HG02571 (cell line): ENCODE results near the gene CDH22.

Source experiments
- ATAC-seq: cut with Tn5 transposase; IDR thresholded peaks from one replicate; pipeline ENCODE4 v1.9.1; 2021; ENCODE audit warnings: mild to moderate bottlenecking, moderate library complexity; ENCODE audit not compliant: unreplicated experiment

Gene CDH22

DNA sequence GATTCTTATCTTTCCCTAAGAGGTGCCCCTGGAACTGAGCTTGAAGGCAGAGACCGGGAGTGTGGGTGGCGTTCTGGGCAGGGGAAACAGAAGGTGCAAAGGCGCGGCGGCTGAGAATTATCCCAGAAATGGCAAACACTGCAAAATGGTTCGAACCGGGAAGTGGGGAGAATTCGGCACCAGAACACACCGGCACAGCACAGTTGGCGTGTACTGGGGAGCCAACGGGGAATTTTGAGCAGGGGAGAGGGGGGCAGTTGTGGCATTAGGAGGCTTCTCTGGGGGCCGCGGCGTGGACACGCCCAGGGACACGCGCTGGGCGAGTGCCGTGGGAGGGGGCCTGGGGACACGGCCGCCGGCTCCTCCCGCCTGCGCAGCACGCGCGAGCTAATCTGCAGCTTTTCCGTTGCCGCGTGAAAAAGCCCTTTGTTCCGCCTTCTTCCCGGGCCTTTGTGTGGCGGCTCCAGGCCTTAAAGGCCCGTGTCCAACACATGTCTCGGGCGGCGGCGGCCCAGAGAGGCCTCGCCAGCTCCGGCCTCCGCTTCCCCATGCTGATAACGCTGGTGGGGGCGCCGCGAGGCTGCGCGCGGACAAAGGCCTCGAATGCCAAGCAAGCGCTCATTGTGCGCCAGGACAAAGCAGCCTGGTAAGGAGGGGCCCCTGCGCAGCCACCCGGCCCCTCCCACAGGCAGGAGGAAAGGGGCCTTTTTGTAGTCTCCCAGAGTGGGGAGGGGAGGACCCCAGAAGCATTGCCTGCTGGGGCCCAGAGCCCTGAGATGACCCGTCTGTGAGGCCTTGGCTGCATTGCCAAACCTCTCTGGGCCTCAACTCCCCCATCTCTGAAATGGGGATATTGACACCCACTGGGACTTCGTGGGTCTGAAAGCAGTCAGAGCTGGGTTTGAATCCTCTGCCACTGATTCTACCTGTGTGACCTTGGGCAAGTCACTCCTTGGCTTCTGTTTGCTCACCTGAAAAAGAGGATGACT lies 107.4 kb downstream of the CDH22 start:
- no peak for ATAC-seq

DNA sequence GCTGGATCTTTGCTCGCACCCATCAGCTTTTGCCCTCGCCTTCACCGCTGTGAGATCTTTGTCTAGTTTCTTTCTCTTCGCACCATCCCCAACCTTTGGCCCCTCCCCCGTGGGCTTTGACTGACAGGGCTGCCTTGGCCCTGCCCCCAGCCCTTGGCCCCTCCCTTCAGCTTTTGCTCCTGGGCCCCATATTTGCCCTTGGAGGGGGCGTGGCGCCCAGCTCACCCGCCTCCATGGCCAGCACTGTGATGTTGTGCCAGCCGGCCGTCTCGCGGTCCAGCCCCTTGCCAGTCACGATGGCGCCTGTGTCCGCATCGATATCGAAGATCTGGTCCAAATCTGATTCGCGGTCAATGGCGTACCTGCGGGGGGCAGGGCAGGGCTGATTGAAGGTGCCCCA lies 109.1 kb downstream of the CDH22 start:
- ATAC-seq = no peak

DNA sequence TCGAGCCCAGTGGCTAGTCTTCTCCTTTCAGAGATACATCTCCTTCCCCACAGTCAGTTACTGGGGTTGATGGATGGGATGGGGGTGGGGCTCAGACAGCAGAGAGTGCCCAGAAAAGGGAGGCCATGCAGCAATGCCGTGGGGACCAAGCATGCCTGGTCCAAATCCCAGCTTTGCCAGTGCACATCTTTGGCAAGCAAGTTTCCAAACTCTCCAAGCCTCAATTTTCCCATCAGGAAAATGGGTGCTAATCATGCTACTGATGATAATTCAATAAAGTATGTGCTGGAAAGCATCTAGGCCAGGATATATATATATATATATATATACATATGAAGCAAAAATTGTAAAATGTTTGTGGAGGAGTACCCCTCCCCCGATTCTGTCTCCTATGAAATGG lies 111.3 kb downstream of the CDH22 start:
- ATAC-seq = no peak

DNA sequence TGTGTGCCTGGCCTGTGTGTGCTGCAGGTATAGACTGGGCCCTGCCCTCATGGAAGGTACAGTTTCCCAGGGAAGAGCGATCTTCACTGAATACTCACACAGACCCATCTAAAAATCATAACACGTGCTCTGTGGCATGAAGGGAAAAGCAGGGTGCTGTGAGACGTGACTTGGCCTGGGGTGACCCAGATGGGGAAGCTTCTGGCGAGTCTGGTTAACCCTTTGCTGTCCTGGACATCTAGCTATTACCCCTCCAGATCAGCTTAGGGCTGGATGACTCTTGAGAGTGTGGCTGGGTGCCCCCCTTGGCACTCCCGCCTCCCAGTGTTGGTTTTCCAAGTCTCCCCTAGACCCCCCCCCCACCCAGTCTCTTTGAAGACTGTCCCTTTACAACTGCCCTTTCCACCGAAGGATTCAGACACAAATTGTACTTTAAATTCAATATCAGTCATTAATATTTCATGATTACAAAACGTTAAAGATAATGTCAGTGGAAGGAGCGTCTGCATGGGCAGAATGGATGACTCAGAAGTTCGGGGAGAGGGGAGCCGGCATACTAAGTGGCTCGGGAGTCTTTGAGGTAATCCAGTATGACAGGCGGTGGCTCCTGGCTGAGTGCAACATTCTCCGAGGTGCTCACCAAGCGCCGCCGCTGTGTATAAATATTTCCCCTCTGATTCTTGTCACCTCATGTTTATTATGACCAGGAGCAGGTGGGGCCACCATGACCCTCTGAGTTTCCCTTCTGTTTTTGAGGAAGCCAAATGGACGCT lies 112.8 kb downstream of the CDH22 start:
- no peak for ATAC-seq

DNA sequence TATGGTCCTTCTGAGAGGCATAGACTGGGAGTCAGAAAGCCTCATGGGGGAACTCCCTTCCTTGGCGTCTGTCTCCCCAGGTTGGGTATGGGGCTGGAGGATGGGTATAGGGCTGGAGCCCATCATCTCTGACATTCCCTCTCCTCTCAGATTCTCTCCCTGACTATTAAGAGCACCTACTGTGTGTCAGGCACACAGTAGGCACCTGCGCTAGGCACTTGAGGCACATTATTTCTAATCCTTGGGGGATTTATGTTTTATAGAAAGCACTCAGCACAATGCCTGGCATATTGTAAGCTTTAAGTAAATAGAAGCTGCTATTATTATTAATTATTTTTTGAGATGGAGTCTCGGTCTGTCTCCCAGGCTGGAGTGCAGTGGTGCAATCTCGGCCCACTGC lies 113.9 kb downstream of the CDH22 start:
- no peak for ATAC-seq

DNA sequence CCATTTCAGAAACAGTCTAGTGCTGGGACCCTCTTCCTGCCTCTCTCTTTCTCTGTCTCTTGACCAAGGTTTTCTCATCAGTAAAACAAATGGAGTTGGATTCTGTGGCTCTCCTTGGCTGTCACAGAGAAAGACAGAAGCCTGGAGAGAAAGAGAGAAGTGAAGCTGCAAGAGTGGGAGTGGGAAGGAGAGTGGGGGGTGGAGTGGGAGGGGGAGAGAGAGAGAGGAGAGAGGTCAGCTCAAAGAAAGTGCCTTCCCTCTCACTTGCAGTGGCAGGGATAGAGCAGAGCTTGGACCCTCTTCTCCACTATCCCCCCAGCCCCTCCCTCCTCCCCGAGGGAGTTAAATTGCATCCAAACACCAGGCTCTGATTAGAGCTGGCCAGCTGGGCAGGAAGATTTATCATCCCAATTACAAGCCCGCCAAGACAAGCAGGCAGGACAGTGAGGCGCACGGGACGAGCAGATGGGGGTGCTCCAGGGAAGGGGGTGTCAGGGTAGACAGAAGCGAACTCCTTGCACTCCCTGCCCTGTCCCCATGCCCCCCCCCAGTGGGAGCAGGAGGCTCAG lies 115.8 kb downstream of the CDH22 start:
- no peak for ATAC-seq

DNA sequence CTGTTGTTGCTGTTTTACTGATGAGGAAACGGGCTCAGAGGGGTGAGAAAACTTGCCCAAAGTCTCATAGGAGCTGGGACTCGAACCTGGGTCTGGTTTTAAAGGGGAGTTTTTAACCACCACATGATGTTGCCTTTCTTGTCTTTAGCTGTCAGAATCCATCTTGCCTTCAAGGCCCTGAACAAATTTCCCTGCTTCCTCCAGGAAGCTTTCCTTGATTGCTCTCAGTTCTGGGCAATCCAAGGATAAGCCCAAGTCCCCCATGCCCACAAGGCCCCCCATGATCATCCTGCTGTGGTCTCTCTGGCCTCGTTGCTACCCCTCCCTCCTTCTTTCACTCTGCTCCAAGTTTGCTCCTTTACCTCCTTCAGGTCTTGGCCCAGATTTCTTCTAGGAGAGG lies 116.7 kb downstream of the CDH22 start:
- no peak for ATAC-seq

DNA sequence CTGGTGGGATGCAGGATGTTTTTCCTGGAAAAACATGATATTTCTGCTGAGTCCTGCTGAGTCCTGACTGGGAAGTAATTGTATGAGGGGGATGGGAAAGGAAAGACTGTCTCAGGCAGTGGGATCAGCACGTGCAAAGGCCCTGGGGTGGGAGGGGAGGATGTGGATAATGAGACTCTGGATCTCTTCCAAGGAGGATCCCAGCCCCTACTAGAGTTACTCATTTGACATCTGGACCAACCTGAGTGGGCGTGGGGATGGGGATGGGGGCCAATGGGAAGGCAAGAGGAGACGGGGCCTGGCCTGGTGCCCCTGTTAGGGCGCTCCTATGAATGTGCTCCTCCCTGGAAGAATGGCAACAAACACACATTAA lies 117.1 kb downstream of the CDH22 start:
- ATAC-seq = no peak

DNA sequence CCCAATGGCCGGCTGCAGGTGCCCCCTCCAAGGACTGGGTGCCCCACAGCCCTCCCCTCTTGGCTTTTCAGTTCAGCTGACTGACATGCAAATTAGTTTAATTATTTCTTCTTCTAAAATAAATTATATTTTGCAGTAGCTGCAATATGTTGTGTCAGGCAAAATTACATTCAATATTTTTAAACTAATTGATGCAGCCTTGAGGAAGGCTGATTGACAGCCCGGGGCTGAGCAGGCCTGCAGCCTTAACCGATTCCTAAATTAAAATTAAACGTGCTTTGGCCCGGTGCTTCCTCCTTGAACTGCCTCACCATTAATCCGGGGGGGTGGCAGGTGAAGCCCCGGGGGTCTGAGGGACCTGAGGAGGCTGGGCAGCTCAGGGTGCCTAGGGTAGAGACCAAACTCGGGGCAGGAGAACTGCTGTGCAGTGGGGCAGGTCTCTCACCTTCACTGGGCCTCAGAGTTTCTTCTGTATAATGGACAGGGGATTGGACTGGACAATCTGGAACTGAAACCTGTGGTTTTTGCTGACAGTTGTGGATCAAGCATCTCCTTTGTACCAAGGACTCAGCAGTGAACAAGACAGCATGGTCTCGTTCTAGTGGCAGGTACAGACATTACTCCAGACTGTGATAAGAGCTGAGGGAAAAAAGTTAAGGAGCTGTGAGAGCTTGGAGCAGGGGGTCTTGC lies 117.7 kb downstream of the CDH22 start:
- ATAC-seq = no peak

DNA sequence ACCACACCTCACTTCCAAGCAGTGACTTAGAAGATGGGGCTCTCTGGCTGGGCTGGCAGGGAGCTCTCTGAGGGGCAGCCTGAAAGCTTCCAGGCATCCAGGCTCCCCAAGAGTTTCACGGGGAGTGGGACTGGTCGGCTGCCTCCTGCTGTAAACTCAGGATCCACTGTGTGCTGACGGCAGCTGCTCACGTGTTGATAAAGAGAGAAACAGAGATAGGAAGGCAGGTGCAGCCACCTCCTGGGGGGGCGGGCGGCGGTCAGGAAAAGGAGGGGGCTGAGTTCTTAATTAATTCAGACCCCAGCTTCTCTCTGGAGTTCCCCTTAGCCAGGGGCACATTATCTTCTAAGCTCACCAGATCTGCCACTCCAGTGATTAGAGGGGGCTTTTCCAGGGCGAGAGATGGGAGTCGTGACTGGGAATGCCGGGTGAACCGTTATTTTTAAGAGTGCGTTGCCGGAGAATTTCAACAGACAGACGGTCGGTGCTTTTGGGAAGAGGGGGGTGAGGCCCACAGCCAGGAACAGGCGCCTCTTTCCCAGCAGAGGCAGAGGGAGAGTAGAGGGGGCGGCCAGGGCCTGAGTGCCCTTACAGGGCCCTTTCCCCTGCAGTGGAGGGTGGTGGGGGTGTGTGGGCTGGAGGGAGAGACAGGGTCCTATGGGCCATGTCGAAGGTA lies 119.3 kb downstream of the CDH22 start:
- no peak for ATAC-seq

DNA sequence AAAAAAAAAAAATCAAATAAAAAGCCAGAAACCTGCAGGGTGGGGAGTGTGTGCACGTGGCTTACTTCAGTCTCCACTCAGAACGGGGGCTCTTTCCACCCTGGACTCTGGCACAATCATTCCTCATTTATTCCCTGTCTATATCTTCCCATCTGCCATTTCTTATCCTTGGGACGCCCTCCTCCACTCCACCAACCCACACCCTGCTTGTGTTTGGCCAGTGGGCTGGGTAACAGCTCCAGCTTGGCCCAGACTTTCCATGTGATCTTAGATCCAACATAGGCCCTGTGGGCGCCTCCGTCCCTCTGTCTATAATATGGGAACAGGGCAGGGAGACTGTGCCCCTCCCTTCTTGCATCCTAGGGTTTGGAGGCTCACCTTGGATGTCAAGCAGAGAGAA lies 122.1 kb downstream of the CDH22 start:
- no peak for ATAC-seq

DNA sequence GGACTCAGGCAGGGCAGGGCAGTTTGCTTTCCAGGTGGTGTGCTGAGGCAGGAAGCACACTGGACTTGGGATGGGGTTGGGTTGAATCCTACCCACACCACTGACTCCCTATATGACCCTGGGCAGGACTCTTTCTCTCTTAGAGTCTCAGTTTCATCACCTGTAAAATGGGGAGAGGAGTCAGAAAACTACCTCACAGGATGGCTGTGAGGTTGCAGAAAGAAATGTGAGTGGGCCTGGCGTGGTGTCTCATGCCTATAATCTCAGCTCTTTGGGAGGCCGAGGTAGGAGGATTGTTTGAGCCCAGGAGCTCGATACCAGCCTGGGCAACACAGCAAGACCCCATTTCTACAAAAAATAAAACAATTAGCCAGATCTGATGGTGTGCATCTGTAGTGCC lies 122.9 kb downstream of the CDH22 start:
- ATAC-seq = no peak

DNA sequence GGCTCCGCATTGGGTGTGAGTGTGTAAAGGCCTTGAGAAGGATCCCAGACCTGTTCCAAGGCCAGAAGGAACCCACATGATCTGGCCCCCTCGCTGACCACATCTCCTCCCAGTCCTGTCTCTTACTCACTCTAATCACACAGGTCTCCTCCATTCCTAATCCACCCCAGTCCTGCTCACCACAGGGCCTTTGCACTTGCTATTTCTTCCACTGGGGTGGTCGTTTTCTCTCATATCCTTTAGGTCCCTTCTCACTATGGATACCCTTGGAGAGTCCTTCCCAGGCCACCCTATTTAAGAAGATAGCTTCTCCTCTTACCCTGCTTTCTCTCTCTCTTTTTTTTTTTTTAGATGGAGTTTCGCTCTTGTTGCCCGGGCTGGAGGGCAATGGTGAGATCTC lies 124.5 kb downstream of the CDH22 start:
- ATAC-seq = no peak

DNA sequence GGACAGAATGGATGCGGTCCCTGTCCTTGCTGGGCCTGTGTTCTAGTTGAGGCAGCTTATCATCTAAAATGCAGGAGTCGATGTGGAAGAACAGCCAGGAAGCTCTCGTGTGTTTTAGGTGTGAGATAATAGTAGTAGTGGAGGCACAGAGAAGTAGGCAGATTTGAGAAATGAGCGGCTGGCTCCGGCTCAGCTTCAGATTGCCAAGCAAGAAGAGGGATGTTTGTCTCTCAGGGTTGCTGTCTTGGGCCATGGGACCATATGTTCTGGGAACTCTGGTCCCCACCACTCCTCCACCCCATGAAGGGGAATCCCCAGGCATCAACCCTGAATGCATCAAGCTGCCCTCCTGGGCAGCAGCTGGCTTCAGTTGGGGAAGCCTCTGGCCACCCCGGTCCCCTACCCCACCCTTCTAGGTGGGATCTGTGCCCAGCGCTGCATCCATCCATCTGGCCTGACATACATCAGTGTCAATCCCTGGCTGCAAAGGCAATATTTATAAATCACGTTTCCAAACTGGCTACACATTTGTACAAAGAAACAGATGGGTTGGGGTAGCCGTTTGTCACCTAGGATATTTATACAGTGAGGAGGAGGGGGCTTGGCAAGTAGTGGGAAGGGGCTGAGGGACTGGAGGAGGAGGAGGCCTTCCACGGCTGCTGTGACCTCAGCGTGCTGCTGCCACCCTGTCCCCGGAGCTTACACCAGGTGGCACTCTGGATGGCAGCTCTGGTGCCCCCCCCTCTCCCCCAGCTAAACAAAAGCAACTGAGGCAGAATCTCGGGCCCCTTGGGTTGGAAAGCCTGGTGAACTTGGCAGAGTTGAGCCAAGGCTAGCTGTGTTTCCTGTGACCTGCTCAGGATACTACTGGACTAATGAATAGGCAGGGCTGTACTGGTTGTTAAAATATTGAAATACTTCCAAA lies 125.8 kb downstream of the CDH22 start:
- no peak for ATAC-seq

DNA sequence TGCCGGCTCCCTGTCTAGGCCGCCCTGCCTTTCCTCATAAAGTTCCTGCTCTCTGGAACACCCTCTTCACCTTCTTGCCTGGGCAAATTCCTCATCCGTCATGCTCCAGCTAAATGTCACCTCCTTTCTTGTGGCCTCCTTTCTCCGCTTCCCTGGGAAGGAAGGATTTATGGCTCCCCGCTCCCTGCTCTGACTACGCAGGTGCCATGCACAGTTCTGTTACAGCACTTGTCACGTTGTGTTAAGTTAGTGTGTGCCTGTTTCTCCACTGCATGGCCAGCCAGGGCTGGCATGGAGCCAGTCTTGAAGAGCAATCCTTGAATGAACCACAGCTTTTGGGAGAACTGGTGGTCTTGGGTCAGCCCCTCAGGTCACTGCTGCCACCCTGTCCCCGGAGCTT lies 128.4 kb downstream of the CDH22 start:
- no peak for ATAC-seq

DNA sequence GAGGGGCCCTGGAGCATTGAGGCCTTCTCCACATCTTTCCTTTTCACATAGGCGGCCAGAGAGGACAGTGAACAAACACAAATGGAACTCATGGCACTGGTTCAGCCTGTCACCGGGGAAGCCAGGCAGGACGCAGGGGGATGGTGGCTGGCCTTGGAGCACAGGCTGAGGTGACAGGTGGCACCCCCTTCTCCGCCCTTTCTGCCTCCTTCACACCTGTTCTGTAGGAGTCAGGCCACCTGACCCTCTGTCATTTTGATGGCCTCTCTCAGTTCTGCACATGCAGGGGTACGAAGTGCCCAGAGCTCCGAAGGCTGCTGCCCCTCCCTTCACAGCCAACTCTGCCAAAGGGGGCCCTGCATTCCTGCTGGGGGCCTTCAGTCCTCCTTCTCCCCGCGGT lies 129.4 kb downstream of the CDH22 start:
- no peak for ATAC-seq

DNA sequence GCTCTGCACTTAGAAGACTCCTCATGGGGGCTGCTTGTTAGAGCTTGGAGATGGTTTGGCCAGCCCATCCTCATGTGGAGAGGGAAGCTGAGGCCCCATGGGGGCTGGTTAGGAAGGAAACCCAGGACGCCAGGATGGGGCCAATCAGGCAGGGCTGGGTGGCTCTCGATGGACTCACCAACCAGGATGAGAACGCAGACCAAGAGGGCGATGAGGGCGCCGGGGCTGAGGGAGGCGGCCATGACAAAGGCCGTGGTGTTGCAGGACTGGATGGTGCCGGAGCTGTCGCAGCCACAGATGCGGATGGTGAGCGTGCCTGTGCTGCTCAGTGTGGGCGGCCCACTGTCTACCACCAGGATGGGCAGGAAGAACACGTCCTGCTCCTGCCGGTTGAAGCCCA lies 130.5 kb downstream of the CDH22 start:
- ATAC-seq = no peak

DNA sequence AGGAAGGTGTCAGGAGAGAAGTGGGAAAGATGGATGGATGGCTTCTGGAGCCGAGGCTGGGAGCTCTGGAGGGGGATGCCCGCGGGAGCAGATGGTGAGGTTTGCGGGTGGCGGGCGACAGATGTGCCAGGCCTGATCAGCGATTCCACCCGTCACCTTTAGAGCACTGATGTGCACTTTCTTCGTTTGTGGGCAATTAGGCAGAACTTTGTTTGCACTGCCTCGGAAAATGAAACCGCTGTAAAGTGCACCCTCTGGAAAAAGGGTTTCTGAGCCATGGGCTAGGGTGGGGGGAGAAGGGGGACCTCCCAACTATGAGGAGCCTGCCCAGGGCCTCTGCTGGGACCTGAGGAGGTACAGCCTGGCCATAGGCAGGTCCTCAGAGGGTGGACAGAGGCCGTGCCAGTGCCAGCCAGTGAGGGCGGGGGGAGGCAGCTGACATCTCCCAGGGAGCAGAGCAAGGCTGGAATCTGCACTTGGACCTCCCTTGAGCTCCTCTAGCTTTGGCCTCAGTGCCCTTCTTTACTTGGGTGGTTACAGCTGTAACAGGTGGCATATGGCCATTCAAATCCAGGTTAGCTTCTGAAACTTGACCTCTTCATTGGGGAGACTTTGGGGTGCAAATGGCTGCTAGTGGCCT lies 131.4 kb downstream of the CDH22 start:
- ATAC-seq = no peak

DNA sequence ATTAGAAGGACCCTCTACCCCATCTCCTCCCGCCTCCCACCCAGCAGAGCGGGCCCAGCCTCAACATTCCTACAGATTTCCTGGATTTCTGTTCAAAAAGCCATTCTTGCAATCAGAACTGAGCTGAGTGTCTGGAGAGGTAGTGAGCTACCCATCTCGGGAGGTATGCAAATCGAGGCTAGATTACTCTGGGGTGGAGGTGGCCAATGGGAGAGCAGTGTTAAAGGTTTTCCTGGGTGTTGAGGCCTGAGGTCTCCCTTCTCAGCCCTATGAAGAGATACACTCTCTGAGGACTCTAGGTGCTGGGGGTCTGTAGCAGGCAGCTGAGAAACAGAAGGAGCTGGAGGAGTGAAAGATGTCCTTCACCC lies 133.2 kb downstream of the CDH22 start:
- ATAC-seq = no peak
